Glutamatergic neuron (in vitro differentiated cells): ENCODE data around the gene TMEM250. TPM values are rescaled to one million over a fixed set of nuclear protein-coding genes. Genes with fewer than 3 reads are reported as not detected.

Experiments
- DNase-seq: peaks from one replicate; pipeline ENCODE4 v3.0.0; 2022
- H3K27ac Mint-ChIP-seq: one replicate; pipeline ENCODE4 v1.8.0; 2020; ENCODE audit warnings: mild to moderate bottlenecking, mixed read lengths, inconsistent platforms; ENCODE audit not compliant: unreplicated experiment
- H3K27me3 Mint-ChIP-seq: one replicate; pipeline ENCODE4 v1.8.0; 2020; ENCODE audit warnings: mild to moderate bottlenecking, moderate library complexity, mixed read lengths, inconsistent platforms; ENCODE audit not compliant: unreplicated experiment
- H3K36me3 Mint-ChIP-seq: one replicate; pipeline ENCODE4 v1.8.0; 2020; ENCODE audit warnings: mild to moderate bottlenecking, mixed read lengths, inconsistent platforms; ENCODE audit not compliant: unreplicated experiment
- H3K4me1 Mint-ChIP-seq: one replicate; pipeline ENCODE4 v1.8.0; 2020; ENCODE audit warnings: mild to moderate bottlenecking, low read depth, mixed read lengths, inconsistent platforms; ENCODE audit not compliant: unreplicated experiment
- H3K4me3 Mint-ChIP-seq: one replicate; pipeline ENCODE4 v1.8.0; 2020; ENCODE audit warnings: mild to moderate bottlenecking, mixed read lengths, inconsistent platforms; ENCODE audit not compliant: unreplicated experiment
- H3K9me3 Mint-ChIP-seq: one replicate; pipeline ENCODE4 v1.8.0; 2020; ENCODE audit warnings: mild to moderate bottlenecking, moderate library complexity, mixed read lengths, inconsistent platforms; ENCODE audit not compliant: unreplicated experiment
- CTCF ChIP-seq: fragments of 200-600 bp; sonication (generic); IDR thresholded peaks from one replicate; pipeline ENCODE4 v1.5.0; 2021; ENCODE audit not compliant: partially characterized antibody, unreplicated experiment
- total RNA-seq: library from RNA; stranded (reverse); fragmentation: NEBNext Ultra II Directional; extraction: Animal tissue kit (Norgen Biotek cat#: 25700); gene quantifications from one replicate; pipeline ENCODE4 v1.2.1, GENCODE V29; 2021; ENCODE audit not compliant: unreplicated experiment

Gene TMEM250
- total RNA-seq, 1 donor from 2014 or later: 16.0 TPM

DNA sequence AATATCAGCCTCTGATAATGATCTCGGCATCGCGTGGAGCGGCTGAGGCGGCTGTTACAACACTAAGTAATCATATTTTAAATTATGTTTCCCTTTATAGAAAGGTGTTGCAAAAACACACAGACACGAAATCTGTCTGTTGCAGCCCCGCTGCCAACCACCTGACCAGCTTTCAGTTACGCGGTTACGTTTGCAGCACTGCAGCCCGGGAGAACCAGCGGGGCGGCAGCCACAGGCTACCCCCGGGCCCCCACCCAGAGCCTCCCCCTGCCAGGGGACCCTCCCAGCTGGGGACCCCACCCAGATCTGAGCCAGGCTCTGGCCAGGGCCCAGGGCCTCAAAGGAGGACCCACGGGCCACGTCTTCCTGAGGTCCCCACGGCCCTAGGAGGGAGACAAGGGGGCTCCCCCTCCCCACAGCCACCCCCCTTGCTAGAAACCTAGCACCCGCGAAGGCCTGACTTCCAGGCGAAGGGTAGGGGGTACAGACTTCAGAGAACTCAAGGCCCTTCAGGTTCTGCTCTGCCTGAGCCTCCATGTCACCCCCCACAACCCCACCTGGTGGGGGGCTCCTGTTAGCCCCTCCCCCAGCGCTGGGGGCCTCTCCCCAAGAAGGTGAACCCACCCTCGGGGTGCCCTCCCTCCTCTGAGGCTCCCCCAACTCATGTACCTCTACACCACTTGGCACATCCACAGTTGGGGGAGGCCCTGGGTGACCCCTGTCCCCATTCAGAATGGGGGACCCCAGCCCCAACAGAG, 29.6 kb downstream of the TMEM250 start:
- Mint-ChIP-seq H3K9me3 (peaks cover 2% of the 10 kb centered on the region), H3K36me3 (no peaks in the 10 kb centered on the region), H3K27me3 (peaks cover 4% of the 10 kb centered on the region), H3K4me1 (peaks cover 6% of the 10 kb centered on the region), H3K27ac (no peak overlapping the region), H3K4me3 (no peak overlapping the region)
- no peak for TF ChIP-seq CTCF
- peak; percentile 13 for DNase-seq

DNA sequence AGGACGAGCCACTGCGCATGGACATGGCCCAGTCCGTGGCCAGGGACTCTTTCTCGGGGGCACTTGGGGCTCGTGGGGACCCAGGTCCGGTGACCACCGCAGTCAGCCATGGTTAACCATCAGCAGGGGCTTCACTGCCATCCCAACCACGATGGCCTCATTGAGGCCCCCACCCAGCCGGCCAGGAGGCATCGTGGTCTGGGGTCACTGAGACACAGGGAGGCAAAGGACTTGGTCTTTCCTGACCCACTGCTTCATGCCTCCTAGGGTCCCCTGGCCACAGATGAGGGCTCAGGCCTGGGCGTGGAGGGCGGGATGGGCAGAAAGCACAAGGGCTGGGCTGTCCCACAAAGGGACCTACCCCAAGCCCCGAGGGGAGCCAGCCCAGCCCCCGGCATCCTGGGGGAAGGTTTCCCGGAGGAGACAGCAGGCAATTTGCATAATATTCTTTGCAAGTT, 30.2 kb downstream of the TMEM250 start:
- TF ChIP-seq CTCF: no peak
- Mint-ChIP-seq H3K4me3 (no peak overlapping the region), H3K27me3 (peaks cover 4% of the 10 kb centered on the region), H3K27ac (no peak overlapping the region), H3K9me3 (peaks cover 2% of the 10 kb centered on the region), H3K36me3 (no peaks in the 10 kb centered on the region), H3K4me1 (peaks cover 6% of the 10 kb centered on the region)
- DNase-seq: peak; percentile 14

GRCh38 chr9:136087741-136088480, 30.8 kb downstream of the TMEM250 start:
- Mint-ChIP-seq H3K36me3 (no peaks in the 10 kb centered on the region), H3K9me3 (peaks cover 2% of the 10 kb centered on the region), H3K4me1 (peaks cover 4% of the 10 kb centered on the region), H3K4me3 (no peak overlapping the region), H3K27ac (no peak overlapping the region), H3K27me3 (peaks cover 1% of the 10 kb centered on the region)
- TF ChIP-seq CTCF: no peak
- peak; percentile 10 for DNase-seq

GRCh38 chr9:136086951-136087740, 31.5 kb downstream of the TMEM250 start:
- Mint-ChIP-seq H3K9me3 (peaks cover 2% of the 10 kb centered on the region), H3K36me3 (no peaks in the 10 kb centered on the region), H3K27me3 (no peaks in the 10 kb centered on the region), H3K4me1 (peaks cover 5% of the 10 kb centered on the region), H3K27ac (no peak overlapping the region), H3K4me3 (no peak overlapping the region)
- DNase-seq: no peak
- no peak for TF ChIP-seq CTCF
